HG03045 (cell line): Measurements from ENCODE around the gene TAOK2.
"Not testable (repeated sequence)": the region's sequence is repeated elsewhere in the genome, so short reads cannot be mapped to it uniquely, and the experiment has no call there.

Experiments
- ATAC-seq: cut with Tn5 transposase; IDR thresholded peaks from one replicate; pipeline ENCODE4 v1.9.1; 2021; ENCODE audit warnings: mild to moderate bottlenecking, moderate library complexity; ENCODE audit not compliant: unreplicated experiment

The TAOK2 gene

DNA sequence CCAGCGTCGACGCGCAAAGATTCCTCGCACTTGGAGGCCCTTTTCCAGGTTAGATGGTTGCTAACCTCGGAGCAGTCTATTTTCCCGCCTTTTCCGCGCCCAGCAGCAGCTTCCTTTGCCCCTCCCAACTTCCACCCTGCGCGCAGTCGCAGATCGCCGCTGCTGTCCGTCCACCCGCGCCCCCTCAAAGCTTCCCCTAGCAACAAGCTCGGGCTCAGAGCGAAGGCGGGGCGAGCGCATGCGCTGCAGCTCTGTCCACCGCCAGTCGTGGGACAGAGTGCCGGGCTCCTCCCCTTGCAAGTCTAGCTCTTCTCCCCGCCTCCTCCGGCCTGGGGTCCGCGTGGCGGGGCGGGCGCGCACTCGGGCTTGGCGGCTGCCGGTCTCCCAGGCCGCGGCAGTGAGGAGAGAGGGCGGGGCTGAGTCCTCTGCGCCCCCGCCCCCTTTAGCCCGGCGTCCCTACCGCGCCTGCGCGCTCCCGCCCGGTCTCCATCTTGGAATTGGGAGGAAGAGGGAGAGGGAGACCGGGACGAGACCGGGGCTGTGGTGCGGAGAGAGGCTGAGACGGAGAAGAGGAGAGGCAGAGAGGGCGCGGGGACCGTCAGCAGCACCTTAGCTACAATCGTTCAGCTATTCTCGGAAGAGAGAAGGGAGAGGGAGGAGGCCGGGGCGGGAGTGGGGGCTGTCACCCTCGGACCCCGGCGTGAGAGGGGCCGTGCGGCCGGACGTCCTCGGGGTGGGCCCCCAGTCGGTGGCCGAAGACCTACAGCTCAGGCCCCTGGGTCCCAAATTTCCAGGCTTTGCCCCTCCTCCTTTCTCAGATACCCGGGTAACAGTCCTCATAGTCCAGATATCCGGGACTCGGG lies at the start of gene TAOK2:
Gene TAOK2, plus strand, starts transcription at position 485 of the 863 bp plus-strand sequence. CDS start 3,905 bp downstream, outside the sequence.
- peak; percentile 93 for ATAC-seq

DNA sequence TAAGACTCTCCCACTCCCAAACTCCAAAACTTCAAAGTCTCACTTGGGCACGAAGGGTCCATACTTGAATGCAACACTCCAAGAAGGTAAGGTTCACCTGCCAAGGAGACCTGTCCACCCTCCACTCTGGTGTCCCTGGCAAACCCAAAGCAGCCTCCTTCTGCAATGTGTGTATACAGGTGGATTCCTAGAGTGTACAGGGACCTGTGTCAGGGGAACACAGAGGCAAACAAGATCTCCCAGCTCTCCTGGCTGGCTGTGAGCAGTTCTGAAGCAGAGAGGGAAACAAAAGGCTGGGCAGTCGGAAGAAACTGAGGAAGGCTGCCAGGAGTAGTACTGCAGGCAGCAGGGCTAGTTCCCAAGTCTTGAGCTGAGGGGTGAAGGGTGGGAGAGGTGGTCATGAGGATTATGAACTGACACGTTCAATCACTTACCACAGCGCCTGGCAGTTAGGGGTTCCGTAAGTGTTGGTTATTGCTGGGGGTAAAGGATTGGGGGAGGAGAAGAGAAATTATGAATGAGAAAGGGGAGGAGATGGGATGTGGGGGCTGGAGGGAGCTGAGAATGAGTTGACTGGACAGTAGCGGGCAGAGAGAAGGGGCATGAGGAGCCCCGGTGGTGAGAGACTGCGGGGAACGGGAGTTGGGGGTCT lies 48.4 kb upstream of the TAOK2 start:
- ATAC-seq = no peak

DNA sequence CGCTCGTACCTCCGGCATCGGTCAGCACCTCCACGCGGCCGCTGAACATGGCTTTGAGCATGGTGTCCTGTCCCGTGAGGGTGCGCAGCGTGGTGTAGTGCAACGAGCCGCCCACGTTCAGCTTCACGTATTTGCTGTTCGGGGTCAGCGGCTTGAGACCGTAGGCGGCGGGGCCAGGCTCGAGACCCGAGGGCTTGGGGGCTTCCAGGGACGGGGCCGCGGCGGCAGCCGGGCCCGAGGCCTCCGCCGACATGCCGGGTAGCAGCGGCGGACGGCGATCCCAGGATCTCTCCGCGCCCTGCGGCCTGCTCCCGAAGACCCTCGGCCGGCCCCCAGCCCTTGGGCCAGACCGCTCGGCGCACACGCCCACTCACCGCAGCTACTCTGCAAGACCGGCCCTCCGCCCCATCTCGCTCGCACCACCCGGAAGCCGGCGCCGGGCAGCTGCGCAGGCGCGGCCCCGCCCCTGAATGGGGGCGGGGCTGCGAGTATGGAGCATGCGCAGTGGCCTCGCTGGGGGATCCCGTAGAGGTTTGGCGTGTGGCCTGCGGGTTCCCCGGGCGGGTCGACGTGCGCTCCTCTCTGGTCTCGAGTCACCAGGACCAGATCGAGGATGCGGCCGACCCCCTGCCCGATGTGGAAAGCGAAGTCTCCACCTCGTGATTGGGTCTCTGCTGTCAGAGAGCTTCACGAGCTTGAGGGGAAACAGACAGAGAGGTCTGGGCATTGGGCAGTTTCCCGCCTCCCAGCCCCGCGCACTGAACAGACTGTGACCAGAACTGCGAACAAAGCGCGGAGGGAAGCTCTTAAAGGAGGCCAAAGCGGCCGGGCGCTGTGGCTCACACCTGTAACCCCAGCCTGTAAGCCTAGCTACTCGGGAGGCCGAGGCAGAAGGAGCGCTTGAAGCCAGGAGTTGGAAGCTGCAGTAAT lies 47.6 kb upstream of the TAOK2 start, which contains the start of gene KCTD13:
Gene KCTD13, minus strand, starts transcription at position 446 of the 930 bp plus-strand sequence. Its CDS starts 193 bp downstream, at position 253.
- peak; percentile 80 for ATAC-seq

GRCh38 chr16:29926711-29927052 lies 47.0 kb upstream of the TAOK2 start:
- no peak for ATAC-seq

GRCh38 chr16:29927070-29927905 lies 46.4 kb upstream of the TAOK2 start:
- no peak for ATAC-seq

DNA sequence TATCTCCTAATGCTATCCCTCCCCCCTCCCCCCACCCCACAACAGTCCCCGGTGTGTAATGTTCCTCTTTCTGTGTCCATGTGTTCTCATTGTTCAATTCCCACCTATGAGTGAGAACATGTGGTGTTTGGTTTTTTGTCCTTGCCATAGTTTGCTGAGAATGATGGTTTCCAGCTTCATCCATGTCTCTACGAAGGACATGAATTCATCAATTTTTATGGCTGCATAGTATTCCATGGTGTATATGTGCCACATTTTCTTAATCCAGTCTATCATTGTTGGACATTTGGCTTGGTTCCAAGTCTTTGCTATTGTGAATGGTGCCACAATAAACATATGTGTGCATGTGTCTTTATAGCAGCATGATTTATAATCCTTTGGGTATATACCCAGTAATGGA lies 41.9 kb upstream of the TAOK2 start:
- not testable (repeated sequence) for ATAC-seq

DNA sequence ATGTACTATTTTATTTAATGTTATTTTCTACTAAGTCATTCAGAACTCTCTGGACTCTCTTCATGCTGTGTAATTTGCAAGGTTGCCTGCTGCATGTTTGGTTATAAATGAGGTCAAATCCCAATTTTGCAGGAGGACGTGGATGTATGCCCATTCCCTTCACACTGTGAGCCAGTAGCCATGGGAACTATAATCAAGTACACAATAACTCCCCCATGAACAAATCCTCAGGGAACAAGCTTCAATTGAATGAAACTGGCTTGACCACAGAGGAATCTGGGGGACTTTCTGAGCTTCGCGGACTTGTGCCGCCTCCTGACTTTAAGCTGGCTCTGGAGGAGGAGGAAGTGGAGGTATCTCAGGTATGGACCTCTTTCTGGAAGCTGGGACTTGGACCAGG lies 33.0 kb upstream of the TAOK2 start:
- no peak for ATAC-seq

DNA sequence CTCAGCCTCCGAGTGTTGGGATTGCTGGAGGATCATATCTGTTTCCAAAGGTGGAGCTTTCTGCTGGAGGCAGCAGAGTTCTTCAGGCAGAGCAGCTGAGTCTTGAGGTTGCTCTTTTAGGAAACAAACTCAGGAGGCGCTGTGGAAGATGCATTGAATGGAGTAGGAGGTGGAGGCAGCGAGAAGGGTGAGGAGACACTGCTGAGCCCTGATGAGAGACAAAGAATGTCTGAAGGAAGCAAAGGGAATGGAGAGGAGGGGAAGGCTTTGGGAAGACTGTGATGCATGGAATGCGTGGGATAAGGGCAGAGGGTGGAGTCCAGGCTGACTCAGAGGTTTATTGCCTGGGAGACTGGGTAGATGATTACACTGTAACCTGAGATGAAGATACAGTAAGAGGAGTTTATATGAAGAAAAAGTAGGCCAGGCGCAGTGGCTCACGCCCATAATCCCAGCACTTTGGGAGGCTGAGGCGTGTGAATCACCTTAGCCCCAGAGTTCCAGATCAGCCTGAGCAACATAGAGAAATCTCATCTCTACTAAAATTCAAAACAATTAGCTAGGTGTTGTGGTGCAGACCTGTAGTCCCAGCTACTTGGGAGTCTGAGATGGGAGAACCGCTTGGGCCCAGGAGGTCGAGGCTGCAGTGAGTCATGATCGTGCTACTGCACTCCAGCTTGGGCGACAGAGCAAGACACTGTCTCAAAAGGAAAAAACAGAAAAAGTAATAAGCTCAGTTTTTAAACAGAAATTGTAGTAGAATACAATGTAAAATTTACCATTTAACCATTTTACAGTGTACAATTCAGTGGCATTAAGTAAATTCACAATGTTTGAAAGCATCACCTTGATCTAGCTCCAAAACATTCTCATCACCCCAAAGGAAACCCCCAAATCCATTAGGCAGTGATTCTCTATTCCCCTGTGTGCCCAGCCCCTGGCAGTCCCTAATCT lies 29.5 kb upstream of the TAOK2 start:
- no peak for ATAC-seq

DNA sequence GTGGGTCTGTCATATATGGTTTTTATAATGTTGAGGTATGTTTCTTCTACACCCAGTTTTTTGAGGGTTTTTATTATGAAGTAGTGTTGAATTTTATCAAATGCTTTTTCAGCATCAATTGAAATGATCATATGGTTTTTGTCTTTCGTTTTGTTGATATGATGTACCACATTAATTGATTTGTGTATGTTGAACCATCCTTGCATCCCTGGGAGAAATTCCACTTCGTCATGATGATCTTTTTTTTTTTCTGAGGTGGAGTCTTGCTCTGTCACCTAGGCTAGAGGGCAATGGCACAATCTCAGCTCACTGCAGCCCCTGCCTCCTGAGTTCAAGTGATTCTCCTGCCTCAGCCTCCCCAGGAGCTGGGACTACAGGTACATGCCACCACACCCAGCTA lies 25.8 kb upstream of the TAOK2 start:
- ATAC-seq = no peak

DNA sequence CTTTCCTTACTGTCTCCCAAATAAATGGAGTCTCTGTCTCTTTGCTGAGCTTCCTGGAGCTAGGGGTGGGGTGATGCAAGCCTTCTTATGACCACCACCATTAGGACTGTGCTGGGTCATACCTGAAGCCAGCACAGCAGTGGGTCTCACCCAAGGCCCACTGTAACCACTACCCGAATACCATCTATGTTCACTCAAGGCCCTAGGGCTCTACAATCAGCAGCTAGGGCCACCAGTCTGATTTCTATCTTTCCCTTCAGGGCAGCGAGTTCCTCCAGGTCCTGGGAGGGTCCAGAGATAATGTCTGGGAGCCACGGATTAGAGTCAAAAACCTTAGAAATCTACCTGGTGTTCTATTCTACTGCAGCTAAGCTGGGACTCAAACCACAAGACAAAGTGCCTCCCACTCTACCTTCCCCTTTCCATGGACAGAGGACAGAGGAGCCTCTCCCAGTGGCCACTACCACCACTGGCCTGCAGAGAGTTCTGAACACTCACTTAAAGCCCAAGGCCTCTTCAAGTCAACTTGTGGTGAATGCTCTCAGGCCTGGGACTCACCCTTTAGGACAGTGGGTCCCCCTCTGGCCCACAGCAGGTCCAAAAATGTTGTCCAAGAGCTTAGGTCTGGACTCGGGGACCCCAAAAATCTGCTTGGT lies 22.7 kb upstream of the TAOK2 start:
- ATAC-seq = no peak

DNA sequence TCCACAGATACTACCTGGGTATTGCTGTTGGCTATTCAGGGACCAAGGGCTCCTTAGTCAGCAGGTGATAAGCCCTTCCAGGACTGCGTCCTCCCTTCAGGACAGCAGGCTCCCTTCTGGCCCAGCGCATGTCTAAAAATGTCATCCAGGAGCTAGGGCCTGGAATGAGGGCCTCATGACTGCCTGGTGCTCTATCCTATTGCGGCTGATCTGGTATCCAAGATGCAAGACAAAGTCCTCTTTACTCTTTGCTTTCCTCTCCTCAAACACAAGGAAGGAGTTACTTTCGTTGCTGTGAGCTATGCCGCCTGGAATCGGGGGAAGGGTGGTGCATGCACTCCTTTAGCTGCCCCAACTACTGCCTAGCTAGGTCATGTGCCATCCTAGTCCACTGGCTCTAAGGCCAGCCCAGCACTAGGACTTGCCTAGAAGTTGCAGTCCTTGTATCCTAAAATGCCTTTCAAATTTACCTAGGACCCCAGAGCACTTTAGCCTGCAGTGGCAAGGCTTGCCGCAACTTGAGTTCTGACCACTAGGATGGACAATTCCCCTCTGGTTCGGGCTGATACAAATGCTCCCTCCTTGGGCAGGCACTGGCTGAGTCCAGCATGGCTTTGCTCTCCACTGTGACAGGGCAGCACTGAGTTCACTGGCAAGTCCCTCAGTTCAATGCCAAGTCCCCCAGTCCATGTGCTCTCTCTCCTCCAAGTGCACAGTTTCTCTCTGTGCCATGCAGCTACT lies 21.9 kb upstream of the TAOK2 start:
- ATAC-seq = no peak

- no peak for ATAC-seq
These were observed 14.9 kb upstream of the TAOK2 start for GRCh38 chr16:29958756-29959155.

GRCh38 chr16:29959293-29959692 lies 14.4 kb upstream of the TAOK2 start:
- no peak for ATAC-seq

GRCh38 chr16:29959821-29960220 lies 13.8 kb upstream of the TAOK2 start:
- not testable (repeated sequence) for ATAC-seq

GRCh38 chr16:29961127-29961478 lies 12.6 kb upstream of the TAOK2 start:
- ATAC-seq = no peak

- ATAC-seq = peak; percentile 82
These were observed 12.0 kb upstream of the TAOK2 start, which contains the start of gene TMEM219 for GRCh38 chr16:29961479-29962343. Gene TMEM219, plus strand, starts transcription at chr16:29962079. Its CDS starts 1,065 bp downstream, at chr16:29963144.
